ENCODE results near the gene ARHGAP8.

GRCh38 chr22:44891791-44892190 is 139.4 kb downstream of the ARHGAP8 start:
- TF ChIP-seq, protein P1, sequence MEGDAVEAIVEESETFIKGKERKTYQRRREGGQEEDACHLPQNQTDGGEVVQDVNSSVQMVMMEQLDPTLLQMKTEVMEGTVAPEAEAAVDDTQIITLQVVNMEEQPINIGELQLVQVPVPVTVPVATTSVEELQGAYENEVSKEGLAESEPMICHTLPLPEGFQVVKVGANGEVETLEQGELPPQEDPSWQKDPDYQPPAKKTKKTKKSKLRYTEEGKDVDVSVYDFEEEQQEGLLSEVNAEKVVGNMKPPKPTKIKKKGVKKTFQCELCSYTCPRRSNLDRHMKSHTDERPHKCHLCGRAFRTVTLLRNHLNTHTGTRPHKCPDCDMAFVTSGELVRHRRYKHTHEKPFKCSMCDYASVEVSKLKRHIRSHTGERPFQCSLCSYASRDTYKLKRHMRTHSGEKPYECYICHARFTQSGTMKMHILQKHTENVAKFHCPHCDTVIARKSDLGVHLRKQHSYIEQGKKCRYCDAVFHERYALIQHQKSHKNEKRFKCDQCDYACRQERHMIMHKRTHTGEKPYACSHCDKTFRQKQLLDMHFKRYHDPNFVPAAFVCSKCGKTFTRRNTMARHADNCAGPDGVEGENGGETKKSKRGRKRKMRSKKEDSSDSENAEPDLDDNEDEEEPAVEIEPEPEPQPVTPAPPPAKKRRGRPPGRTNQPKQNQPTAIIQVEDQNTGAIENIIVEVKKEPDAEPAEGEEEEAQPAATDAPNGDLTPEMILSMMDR (conservative IDR thresholded peaks at IDR 0.05; ENCODE audit: low read length) = no peak
- TF ChIP-seq EZH2phosphoT487 (IDR thresholded peaks at IDR 0.05; ENCODE audit: borderline replicate concordance, low read depth, low read length) = no peak
